HepG2 (cell line): ENCODE measurements around the gene PPFIA3. TPM values are rescaled to one million over a fixed set of nuclear protein-coding genes. Genes with fewer than 3 reads are reported as not detected.

Experiments
- ATAC-seq: fragments of 200-7000 bp; cut with Tn5 transposase; 3 replicates; pipeline ENCODE4 v1.9.1; 2020; ENCODE audit warnings: mild to moderate bottlenecking, moderate library complexity
- BruUV-seq: library from RNA; stranded (reverse); fragments of 400-500 nt; replicated peaks from 2 replicates; lab custom pipeline; 2021; lab: Mats Ljungman, UMichigan
- CTCF ChIA-PET: fragments of 300-600 bp; formaldehyde crosslinking; extraction: SDS; loops from one replicate; lab custom pipeline; 2021; ENCODE audit warnings: low total read pairs, inconsistent platforms, low intra/inter-chr PET ratio; lab: Yijun Ruan, JAX
- POLR2A ChIA-PET: fragments of 350-600 bp; sonication (Branson Sonifier 250); formaldehyde crosslinking; loops from one replicate; lab custom pipeline; 2020; ENCODE audit warnings: antibody characterized with exemption, inconsistent platforms; lab: Yijun Ruan, JAX
- DNase-seq: peaks from one replicate; pipeline ENCODE4 v3.0.0-alpha.2; 2015; ENCODE audit warnings: low spot score
- FAIRE-seq: peaks from 3 replicates; lab custom pipeline; 2011; peaks lifted over from hg19 to GRCh38; lab: Jason Lieb, UNC
- H2AFZ ChIP-seq: one replicate; pipeline ENCODE4 v1.6.1; 2011; ENCODE audit warnings: low read length, inconsistent platforms
- H3K27ac ChIP-seq: fragments of 300-600 bp; 3 replicates; pipeline ENCODE4 v1.8.0; 2011; ENCODE audit warnings: mixed run types, mild to moderate bottlenecking, mixed read lengths, low read length, inconsistent platforms; ENCODE audit not compliant: insufficient read depth; ENCODE audit errors: extremely low read length
- H3K27me3 ChIP-seq, 2 experiments: fragments of 200-600 bp in 1 of 2; 2 replicates in 1 of 2; 3 replicates in 1 of 2; pipeline versions ENCODE4 v1.6.0 to v1.8.0; 2011; ENCODE audit warnings: low read length in 2 of 2, mild to moderate bottlenecking in 2 of 2, moderate library complexity in 2 of 2, inconsistent platforms in 1 of 2; ENCODE audit not compliant: insufficient read depth in 2 of 2, control insufficient read depth in 1 of 2
- H3K36me3 ChIP-seq, 2 experiments: fragments of 200-600 bp in 1 of 2; replicated peaks in 1 of 2; 2 replicates in 1 of 2; 3 replicates in 1 of 2; pipeline versions ENCODE4 v1.5.1 to v1.8.0; 2011; ENCODE audit warnings: low read length in 2 of 2, inconsistent platforms in 1 of 2; ENCODE audit not compliant: insufficient read depth in 2 of 2, control insufficient read depth in 1 of 2
- H3K4me1 ChIP-seq: 2 replicates; pipeline ENCODE4 v1.5.1; 2012; ENCODE audit warnings: low read length, inconsistent platforms; ENCODE audit not compliant: insufficient read depth
- H3K4me2 ChIP-seq: 2 replicates; pipeline ENCODE4 v1.6.0; 2011; ENCODE audit warnings: low read depth, low read length, inconsistent platforms
- H3K4me3 ChIP-seq, 3 experiments: fragments of 200-600 bp in 1 of 3; sonication (generic), shearing (Covaris generic) in 1 of 3; replicated peaks in 1 of 3; 2 replicates each; pipeline ENCODE4 v1.5.1; 2011 to 2016; ENCODE audit warnings: low read length in 3 of 3, inconsistent platforms in 2 of 3, low read depth in 2 of 3, mild to moderate bottlenecking in 2 of 3, control low read depth in 1 of 3, mixed read lengths in 1 of 3; ENCODE audit not compliant: insufficient read depth in 1 of 3
- H3K79me2 ChIP-seq: one replicate; pipeline ENCODE4 v1.6.1; 2011; ENCODE audit warnings: low read length, inconsistent platforms; ENCODE audit not compliant: insufficient read depth
- H3K9ac ChIP-seq: 2 replicates; pipeline ENCODE4 v1.6.0; 2011; ENCODE audit warnings: mild to moderate bottlenecking, low read depth, low read length, inconsistent platforms; ENCODE audit not compliant: insufficient read depth
- H3K9me3 ChIP-seq: 2 replicates; pipeline ENCODE4 v1.5.1; 2012; ENCODE audit warnings: mild to moderate bottlenecking, low read length
- H4K20me1 ChIP-seq: 2 replicates; pipeline ENCODE4 v1.6.0; 2011; ENCODE audit warnings: inconsistent platforms, mild to moderate bottlenecking, low read length, moderate library complexity; ENCODE audit not compliant: insufficient read depth
- BHLHE40 ChIP-seq: IDR thresholded peaks from 2 replicates; pipeline ENCODE4 v1.6.1; 2011; ENCODE audit warnings: low read length, improper control_type of control experiment
- KAT8 ChIP-seq: IDR thresholded peaks from 2 replicates; pipeline ENCODE4 v1.6.1; 2016; ENCODE audit warnings: missing genetic modification reagents, missing compliant biosample characterization
- KLF12 ChIP-seq: sonication (generic); formaldehyde crosslinking; IDR thresholded peaks from 2 replicates; pipeline ENCODE4 v1.4.0; 2020; ENCODE audit warnings: missing genetic modification reagents, borderline replicate concordance
- RBAK ChIP-seq: sonication (generic); formaldehyde crosslinking; IDR thresholded peaks from 2 replicates; pipeline ENCODE4 v1.5.1; 2020; ENCODE audit warnings: mild to moderate bottlenecking, missing genetic modification reagents
- STAT5B ChIP-seq: sonication (generic); formaldehyde crosslinking; IDR thresholded peaks from 2 replicates; pipeline ENCODE4 v1.4.0; 2020; ENCODE audit warnings: missing genetic modification reagents
- ZMAT3 ChIP-seq: sonication (generic); formaldehyde crosslinking; conservative IDR thresholded peaks from 2 replicates; pipeline ENCODE4 v1.7.0; 2021; ENCODE audit warnings: missing genetic modification reagents
- ZMYM4 ChIP-seq: sonication (generic); formaldehyde crosslinking; IDR thresholded peaks from 2 replicates; pipeline ENCODE4 v1.8.1; 2023; ENCODE audit warnings: mild to moderate bottlenecking, missing genetic modification reagents
- ZNF572 ChIP-seq: sonication (generic); formaldehyde crosslinking; IDR thresholded peaks from 2 replicates; pipeline ENCODE4 v1.5.1; 2020; ENCODE audit warnings: mild to moderate bottlenecking, missing genetic modification reagents
- ZNF772 ChIP-seq: sonication (generic); formaldehyde crosslinking; IDR thresholded peaks from 2 replicates; pipeline ENCODE4 v1.5.0; 2020; ENCODE audit warnings: mild to moderate bottlenecking, missing genetic modification reagents
- ZNF792 ChIP-seq: IDR thresholded peaks from 2 replicates; pipeline ENCODE4 v1.6.1; 2016
- ZSCAN30 ChIP-seq: sonication (generic); formaldehyde crosslinking; IDR thresholded peaks from 2 replicates; pipeline ENCODE4 v1.5.0; 2020; ENCODE audit warnings: mild to moderate bottlenecking, missing genetic modification reagents
- WGBS: methylation state at CpG from one replicate; pipeline ENCODE4 v1.1.6; 2017; ENCODE audit warnings: low lambda C conversion rate; 5-methylcytosine and 5-hydroxymethylcytosine counted together
- in situ Hi-C: cut with HindIII; loops from 2 replicates; pipeline ENCODE4 v1.10.0; 2017; ENCODE audit warnings: low pct_unique_long_range_greater_than_20kb; ENCODE audit not compliant: extremely low pct_ligation_motif_present
- intact Hi-C: fragments of 100-400 bp; cut with micrococcal nuclease; formaldehyde crosslinking; loops from one replicate; pipeline ENCODE4 v1.10.0; 2022; ENCODE audit not compliant: unreplicated experiment
- polyA plus RNA-seq, 8 experiments: library from polyadenylated mRNA; depleted of rRNA in 3 of 8; stranded (reverse) in 7 of 8; unstranded in 1 of 8; fragments of >200 nt; fragmentation: Illumina TruSeq in 4 of 8; extraction: Trizol in 4 of 8; gene quantifications; 2 replicates each; pipeline versions ENCODE4 v1.2.1 to v1.2.3, GENCODE V29; 2011 to 2016; ENCODE audit warnings: low read depth in 4 of 8, missing spikeins in 1 of 8, mixed read lengths in 1 of 8; ENCODE audit not compliant: insufficient read depth in 1 of 8
- total RNA-seq, 5 experiments: library from RNA; depleted of rRNA; stranded (reverse); fragments of >200 nt; fragmentation: Illumina TruSeq; extraction: Trizol; gene quantifications; 2 replicates each; pipeline ENCODE4 v1.2.3, GENCODE V29; 2016; ENCODE audit warnings: low read depth in 1 of 5
- TF ChIP-seq, protein P1 (sequence below): sonication (generic); formaldehyde crosslinking; IDR thresholded peaks from 2 replicates; pipeline ENCODE4 v1.4.0; 2020; ENCODE audit warnings: low read depth, mild to moderate bottlenecking, missing genetic modification reagents
- TF ChIP-seq, protein P2 (sequence below), 2 experiments: sonication (generic) in 1 of 2; formaldehyde crosslinking in 1 of 2; IDR thresholded peaks; 2 replicates each; pipeline versions ENCODE4 v1.6.1 to v1.9.0; 2014 to 2022; ENCODE audit warnings: antibody characterized with exemption in 1 of 2, borderline replicate concordance in 1 of 2, inconsistent platforms in 1 of 2, low read depth in 1 of 2, missing genetic modification reagents in 1 of 2

The PPFIA3 gene
- total and polyA plus RNA-seq, 2 of the 13 experiments (the other 11 are each of a cell fraction or from before 2014, with no cell fraction given), result 6.7 to 8.6 TPM

DNA sequence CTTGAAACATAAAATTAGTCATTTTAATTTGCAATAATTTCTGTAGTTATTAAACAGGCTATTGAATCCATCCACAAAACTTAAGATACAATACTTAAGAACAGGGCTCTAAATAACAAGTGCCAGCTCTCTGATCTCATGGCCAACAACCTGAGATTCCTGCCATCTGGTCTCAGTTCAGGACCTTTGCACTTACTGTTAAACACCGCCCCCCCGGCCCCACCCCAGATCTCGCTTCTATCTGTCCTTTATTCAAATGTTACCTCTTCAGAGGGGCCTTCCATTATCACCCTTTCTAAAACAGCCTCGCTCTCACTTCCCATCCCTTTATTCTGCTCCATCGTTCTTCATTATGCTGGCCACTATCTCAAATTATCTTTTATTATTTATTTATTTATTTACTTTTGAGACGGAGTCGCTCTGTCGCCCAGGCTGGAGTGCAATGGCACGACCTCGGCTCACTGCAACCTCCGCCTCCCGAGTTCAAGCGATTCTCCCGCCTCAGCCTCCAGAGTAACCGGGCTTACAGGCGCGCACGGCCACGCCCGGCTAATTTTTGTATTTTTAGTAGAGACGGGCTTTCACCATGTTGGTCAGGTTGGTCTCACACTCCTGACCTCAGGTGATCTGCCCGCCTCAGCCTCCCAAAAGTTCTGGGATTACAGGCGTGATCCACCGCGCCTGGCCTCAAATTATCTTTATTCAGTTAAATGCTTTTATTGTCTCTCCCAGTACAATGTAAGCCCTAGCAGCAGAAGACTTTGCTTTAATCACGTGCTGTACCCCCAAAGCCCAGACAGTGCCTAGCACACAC lies 34.9 kb upstream of the PPFIA3 start (continued):
- peak; percentile 4; the same call in 1 of the 2 replicates for TF ChIP-seq ZNF772
- TF ChIP-seq RBAK (CRISPR knock-in tag), result 0 out of 2 replicates have a peak, but pooled peaks have one; percentile 39
- TF ChIP-seq, protein P1, sequence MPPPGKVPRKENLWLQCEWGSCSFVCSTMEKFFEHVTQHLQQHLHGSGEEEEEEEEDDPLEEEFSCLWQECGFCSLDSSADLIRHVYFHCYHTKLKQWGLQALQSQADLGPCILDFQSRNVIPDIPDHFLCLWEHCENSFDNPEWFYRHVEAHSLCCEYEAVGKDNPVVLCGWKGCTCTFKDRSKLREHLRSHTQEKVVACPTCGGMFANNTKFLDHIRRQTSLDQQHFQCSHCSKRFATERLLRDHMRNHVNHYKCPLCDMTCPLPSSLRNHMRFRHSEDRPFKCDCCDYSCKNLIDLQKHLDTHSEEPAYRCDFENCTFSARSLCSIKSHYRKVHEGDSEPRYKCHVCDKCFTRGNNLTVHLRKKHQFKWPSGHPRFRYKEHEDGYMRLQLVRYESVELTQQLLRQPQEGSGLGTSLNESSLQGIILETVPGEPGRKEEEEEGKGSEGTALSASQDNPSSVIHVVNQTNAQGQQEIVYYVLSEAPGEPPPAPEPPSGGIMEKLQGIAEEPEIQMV, result peak; percentile 16; the same call in 1 of the 2 replicates
- TF ChIP-seq ZMAT3 (CRISPR knock-in tag), result 0 out of 2 replicates have a peak, but pooled peaks have one; percentile 4
- TF ChIP-seq ZNF572 (CRISPR knock-in tag), result no peak

DNA sequence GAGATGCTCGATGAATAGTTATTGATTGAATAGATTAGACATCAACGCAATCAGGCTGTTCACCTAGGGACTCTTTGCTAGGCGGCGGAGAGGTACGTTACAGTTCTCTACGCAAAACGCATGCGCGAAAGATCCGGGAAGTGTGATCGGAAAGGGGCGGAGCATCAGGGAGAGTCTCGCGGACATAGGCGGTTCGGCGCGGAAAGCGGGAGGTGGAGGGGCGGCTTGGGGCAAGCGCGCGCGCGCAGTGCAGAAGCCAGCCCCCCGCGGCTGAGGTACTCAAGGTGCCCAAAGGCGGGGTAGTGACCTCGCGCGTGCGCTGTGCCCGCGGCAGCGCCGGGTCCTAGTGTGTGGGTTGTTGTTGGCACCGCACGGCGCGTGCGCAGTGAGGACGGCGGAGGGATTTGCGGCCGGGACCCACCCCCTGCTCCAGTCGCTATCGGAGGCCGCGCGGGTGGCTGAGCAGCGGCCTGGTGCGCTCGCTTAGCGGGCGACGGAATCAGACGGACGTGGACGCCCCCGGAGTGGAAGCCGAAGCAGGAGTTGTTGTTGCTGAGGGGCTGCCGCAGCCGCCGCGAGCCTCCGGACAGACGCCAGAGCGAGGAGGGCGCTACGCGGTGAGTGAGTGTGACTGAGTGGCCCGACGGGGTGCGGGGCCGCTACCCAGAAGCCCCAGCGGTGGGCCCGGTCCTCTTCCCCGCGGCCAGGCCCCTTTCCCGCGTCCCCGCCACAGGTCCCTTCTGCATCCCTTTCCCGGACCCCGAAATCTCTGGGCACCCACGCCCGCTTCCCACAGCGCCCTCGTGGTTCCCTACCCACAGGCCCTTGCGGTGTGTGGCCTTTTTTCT lies 34.1 kb upstream of the PPFIA3 start, which contains the start of gene SNRNP70:
TSS of gene SNRNP70 (plus strand) at position 432 of the 848 bp plus-strand sequence. CDS start 964 bp downstream, outside the sequence.
- FAIRE-seq, result peak; percentile 82
- H3K79me2 ChIP-seq, result peaks cover 41% of the 10 kb centered on the region
- H3K9ac ChIP-seq, result peak within 1 kb of the TSS; percentile 99
- H3K27me3 ChIP-seq, result no peaks in the 10 kb centered on the region; a peak in 1 of 5 replicates
- DNase-seq, result peak; percentile 97
- ChIA-PET POLR2A (no interaction called here), CTCF (no interaction called here)
- H3K4me1 ChIP-seq, result peaks cover 51% of the 10 kb centered on the region
- H3K9me3 ChIP-seq, result no peaks in the 10 kb centered on the region; the same call in 1 of the 2 replicates
- peak; percentile 91 for ATAC-seq
- peak within 1 kb of the TSS; percentile 91 to 97 (median 93) for H3K4me3 ChIP-seq
- in situ Hi-C loops, result no loop called here
- WGBS, result 2% methylated on average over 31 of the region's 89 CpGs
- peak within 1 kb of the TSS; percentile 99 for H3K4me2 ChIP-seq
- no TSS peak for BruUV-seq
- H3K27ac ChIP-seq, result peak within 1 kb of the TSS; percentile 94
- intact Hi-C loops, result no loop called here
- peaks cover 38% of the 10 kb centered on the region for H4K20me1 ChIP-seq
- peaks cover 13 to 21% of the 10 kb centered on the region in 2 experiments for H3K36me3 ChIP-seq
- H2AFZ ChIP-seq, result peak within 1 kb of the TSS; percentile 24
- TF ChIP-seq ZNF792 (CRISPR knock-in tag) (peak; percentile 67; the same call in 1 of the 2 replicates), KLF12 (CRISPR knock-in tag) (peak; percentile 73), ZSCAN30 (peak; percentile 86; the same call in 1 of the 2 replicates), ZMYM4 (CRISPR knock-in tag) (peak; percentile 66), BHLHE40 (no peak; the same call in 1 of the 2 replicates), KAT8 (CRISPR knock-in tag) (peak; percentile 97), STAT5B (CRISPR knock-in tag) (peak; percentile 81; the same call in 1 of the 2 replicates)
- TF ChIP-seq, protein P2, sequence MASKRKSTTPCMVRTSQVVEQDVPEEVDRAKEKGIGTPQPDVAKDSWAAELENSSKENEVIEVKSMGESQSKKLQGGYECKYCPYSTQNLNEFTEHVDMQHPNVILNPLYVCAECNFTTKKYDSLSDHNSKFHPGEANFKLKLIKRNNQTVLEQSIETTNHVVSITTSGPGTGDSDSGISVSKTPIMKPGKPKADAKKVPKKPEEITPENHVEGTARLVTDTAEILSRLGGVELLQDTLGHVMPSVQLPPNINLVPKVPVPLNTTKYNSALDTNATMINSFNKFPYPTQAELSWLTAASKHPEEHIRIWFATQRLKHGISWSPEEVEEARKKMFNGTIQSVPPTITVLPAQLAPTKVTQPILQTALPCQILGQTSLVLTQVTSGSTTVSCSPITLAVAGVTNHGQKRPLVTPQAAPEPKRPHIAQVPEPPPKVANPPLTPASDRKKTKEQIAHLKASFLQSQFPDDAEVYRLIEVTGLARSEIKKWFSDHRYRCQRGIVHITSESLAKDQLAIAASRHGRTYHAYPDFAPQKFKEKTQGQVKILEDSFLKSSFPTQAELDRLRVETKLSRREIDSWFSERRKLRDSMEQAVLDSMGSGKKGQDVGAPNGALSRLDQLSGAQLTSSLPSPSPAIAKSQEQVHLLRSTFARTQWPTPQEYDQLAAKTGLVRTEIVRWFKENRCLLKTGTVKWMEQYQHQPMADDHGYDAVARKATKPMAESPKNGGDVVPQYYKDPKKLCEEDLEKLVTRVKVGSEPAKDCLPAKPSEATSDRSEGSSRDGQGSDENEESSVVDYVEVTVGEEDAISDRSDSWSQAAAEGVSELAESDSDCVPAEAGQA (IDR thresholded peaks at IDR 0.05; ENCODE audit: low read depth), result no peak
- TF ChIP-seq, protein P2 (CRISPR knock-in tag; IDR thresholded peaks at IDR 0.05; ENCODE audit: borderline replicate concordance), result 0 out of 2 replicates have a peak, but pooled peaks have one; percentile 47
